Stimulated activated CD4-positive, alpha-beta T cell treated with anti-CD3 and anti-CD28 coated beads, Interleukin-12 subunit alpha, Interleukin-12 subunit beta, amount 100 ng/mL, for 4 hours (primary cell): Measurements from ENCODE around the gene SLX9.
"Not testable (repeated sequence)": the region's sequence is repeated elsewhere in the genome, so short reads cannot be mapped to it uniquely, and the experiment has no call there.

Experiments used
- DNase-seq: peaks from one replicate; pipeline ENCODE4 v3.0.0-alpha.2; 2020

SLX9 gene

DNA sequence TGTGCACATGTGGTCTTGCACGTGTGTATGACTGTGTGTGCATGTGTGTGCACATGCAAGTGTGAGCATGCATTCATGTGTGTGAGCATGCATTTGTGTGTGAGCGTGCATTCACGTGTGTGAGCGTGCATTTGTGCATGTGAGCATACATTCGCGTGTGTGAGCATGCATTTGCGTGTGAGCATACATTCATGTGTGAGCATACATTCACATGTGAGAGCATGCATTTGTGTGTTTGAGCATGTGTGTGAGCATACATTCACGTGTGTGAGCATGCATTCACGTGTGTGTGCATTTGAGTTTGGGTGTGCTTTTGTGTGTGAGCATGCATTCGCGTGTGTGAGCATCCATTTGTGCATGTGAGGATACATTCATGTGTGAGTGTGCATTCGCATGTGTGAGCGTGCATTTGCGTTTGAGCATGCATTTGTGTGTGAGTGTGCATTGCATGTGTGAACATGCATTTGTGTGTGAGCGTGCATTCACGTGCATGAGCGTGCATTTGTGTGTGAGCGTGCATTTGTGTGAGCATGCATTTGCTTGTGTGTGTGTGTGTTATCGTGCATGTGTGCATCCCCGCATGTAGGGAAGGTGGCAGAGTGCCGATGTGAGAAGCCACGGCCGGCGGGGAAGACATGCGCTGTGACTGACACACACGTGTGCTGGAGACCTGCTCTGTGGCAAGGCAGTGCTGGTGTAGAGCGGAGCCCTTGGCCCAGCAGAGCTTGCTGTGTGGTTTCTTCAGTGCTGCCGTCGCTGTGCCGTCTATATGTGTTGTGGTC is 37.4 kb upstream of the SLX9 start:
- no peak for DNase-seq

DNA sequence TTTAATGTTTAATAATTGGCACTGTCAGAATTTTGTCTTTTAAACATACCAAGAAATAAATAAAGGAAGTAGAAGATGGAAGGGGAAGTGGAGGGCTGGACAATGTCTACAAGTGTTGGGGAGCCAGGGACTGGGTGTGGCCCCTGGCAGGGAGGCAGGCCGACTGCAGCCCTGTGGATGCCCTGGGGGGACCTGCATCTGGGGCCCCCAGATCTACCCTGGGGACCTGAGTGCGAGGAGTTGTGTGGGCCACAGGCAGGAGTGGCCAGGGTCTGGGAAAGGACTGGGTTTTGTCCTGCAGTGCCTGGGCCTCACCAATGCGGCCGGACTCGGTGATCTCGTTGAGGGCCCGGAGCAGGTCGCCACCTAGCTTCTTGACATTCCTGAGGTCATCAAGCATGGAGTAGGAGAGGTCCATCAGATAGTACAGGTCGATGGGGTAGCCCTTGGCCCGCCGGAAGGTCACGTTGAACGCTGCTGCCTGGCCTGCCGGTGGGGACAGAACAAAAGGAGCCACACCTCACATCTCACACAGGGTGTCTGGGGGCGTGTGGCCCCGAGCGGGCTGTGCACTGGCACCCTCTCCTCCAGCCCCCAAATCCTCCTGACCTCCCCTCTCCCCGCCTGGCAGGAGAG is 36.7 kb upstream of the SLX9 start:
- no peak for DNase-seq

DNA sequence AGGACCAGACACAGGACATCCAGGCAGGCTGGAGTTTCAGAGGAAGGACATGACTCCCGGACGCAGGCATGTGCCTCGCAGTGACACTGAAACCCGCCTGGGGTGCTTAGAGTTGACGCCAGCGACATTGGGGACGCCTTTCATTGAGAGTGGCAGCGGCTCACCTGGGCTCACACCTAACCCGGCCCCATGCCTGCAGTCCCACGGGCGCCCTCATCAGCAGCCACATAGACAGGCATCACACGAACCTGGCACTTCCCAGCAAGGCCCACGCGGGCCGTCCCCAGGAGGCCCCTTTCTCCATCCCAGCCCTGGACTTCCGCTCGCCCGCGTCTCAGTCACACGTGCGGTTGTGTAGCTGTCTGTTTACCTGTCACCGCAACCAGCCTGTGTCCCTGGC is 36.1 kb upstream of the SLX9 start:
- DNase-seq = no peak

DNA sequence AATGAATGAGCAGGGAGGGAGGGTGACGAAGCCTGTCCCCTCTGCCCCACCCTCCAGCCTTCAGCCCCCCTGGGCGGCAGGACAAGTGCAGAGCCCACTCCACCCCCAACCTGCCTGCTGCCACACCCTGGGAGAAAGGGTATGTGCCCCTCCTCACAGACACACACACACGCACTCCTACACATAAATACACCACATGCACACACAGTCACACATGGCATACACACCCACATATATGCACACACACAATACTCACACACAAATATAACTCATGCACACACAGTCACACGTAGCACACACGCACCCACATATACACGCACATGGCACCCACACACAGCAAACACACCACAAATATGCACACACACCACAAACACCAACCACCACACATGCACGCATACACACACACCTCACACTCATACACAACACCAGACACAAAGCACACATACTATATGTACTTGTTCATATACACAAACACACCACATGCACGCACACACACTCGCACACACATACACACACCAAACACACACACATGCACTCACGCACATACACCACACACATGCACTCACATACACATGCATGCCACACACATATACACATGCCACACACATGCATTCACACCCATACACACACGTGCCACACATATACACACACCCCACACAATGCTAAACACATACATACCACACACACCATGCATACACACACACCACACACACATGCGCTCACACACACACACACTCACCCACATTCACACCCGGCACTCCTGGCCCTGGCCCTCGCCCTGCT is 35.5 kb upstream of the SLX9 start:
- DNase-seq = no peak

DNA sequence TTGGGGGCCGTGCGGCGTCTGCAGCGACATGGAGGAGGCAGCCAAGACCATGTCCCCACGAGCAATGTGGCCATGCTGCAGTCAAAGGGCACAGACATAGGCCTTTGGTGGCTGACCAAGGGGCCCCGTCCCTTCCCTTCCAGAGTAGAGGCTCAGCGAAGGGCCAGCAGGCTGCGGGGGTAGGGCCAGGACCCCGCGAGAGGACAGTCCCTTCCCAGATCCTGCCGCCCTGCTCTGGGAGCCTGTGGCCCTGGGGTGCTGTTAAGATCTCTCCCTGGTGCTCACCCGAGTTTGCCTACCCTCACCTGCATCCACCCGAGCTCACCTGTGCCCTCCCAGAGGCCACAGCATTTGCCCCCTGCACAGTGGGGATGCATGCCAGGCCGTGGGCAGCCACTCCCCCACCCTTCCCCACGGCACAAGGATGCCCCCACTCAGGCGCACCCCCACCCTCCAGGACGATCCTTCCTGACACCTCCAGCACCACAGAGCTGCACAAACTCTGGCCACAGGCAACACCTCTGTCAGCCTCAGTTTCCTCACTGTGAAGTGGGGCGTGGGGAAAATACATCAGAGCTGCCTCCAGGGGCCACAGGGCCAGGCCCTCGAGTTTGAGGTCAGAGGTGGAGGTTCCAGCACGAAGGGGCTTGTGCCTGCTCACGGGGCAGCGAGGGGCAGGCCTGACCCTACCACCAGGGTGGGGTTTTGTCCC is 34.7 kb upstream of the SLX9 start:
- DNase-seq = no peak

DNA sequence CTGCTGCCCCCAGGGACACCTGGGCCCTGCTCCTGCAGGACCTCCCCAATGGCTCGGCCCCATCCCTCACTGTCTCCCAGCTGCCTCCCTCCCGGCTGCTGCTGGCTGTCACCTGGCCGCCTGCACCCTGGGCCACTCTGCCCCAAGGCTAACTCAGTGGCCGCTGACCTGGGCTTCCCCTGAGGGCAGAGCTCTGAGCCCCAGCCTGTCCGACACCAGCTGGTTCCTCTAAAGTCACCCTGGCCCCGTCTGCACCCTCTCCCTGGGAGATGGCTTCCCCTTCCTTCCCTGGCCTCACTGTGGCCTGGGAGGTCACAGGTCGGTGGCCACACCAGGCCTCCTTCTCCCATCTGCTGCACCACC is 34.1 kb upstream of the SLX9 start:
- DNase-seq = no peak

DNA sequence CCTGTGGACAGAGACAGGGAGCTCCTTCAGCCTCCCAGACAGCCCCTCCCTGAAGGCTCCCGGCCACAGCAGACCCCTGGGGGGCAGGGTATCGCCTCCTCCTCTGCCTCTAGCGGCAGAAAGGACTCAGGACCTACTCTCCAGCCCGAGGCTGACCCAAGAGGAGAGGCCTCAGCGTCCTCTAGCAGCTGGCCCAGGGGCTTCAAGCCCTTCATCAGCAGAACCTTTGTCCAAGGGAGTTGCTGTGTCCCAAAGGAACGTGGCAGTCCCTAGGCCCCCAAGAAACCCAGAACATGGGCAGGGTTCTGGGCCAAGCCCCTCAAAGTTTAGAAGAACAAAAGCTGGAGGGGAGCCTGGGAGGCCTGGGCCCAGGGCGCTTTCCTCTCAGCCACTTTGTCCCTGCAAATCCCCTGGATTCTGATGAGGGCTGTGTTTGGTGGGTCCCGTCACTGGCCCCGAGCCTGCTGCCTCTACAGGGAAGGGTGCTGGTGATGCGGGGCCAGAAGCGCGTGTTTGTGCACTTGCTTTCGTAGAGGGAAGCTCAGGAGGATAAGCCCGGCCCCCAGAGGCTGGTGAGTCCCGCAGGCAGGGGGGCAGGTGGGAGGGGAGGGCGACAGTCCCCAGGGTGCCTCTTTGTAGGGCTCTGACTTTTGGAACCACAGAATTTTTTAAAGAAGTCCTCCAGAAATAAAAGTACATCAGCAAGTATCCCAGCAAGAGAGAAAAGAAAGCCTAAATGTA is 32.4 kb upstream of the SLX9 start:
- no peak for DNase-seq

DNA sequence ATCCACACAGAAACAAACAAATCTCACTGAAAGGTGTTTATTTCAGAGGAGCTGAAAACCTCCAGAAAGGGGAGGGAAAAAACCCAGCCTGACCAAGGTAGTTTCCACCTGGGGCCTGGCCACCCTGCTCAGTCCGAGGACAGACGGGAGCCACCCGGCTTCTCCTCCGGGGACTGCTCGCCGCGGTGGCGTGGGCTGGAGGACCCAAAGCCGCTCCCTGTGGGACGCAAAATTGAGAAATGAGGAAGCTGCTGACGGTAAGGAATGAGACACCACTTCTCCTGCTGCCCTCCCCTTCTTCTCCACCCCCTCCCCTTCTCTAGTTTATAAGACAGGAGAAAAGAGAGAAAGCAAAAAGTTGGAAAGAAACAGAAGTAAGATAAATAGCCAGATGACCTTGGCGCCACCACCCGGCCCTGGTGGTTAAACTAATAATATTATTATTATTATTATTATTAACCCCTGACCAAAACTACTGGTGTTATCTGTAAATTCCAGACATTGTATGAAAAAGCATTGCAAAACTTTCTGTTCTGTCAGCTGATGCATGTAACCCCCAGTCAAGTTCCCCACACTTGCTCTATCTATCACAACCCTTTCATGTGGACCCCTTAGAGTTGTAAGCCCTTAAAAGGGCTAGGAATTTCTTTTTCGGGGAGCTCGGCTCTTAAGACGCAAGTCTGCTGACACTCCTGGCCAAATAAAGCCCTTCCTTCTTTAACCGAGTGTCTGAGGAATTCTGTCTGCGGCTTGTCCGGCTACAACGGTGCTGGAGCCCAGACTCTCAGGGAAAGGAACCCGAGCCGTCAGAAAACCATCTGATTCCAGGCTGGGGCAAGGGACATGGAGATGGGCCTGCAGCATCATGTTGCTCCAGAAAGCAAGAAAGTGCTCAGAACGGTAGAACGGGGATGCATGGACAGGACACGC is 31.6 kb upstream of the SLX9 start:
- no peak for DNase-seq

DNA sequence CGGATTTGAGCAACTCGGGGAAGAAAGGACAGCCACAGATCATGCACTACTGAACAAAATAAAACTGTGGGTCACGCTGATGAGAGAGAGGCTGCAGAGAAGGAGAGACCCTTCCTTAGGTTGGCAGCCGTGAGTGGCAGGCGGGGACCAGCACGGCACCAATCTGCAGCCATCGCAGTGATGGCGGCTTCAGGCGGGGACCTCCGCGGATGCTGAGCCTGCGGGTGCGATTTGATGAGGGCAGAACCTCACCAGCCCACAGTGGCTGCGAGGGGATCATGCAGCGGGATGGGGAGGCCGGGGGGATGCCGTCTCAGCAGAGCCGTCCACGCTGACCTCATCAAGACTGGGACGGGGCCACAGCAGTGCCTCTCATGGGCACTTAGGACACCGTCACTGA is 30.9 kb upstream of the SLX9 start:
- DNase-seq = no peak

DNA sequence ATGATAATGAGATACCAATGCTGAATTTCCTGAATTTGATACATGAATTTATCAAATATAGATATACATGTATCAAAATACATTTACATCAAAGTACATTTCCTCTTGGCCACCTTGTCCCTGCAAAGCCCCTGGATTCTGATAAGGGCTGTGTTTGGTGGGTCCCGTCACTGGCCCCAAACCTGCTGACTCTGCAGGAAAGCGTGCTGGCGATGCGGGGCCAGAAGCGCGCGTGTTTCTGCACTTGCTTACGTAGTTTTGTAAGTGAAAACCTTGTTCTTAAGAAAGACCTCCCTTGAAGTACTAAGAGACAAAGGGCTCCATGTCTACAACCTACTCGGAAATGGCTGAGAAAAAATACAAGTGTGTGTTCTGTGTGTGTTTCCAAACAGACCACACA is 30.1 kb upstream of the SLX9 start:
- DNase-seq = no peak

DNA sequence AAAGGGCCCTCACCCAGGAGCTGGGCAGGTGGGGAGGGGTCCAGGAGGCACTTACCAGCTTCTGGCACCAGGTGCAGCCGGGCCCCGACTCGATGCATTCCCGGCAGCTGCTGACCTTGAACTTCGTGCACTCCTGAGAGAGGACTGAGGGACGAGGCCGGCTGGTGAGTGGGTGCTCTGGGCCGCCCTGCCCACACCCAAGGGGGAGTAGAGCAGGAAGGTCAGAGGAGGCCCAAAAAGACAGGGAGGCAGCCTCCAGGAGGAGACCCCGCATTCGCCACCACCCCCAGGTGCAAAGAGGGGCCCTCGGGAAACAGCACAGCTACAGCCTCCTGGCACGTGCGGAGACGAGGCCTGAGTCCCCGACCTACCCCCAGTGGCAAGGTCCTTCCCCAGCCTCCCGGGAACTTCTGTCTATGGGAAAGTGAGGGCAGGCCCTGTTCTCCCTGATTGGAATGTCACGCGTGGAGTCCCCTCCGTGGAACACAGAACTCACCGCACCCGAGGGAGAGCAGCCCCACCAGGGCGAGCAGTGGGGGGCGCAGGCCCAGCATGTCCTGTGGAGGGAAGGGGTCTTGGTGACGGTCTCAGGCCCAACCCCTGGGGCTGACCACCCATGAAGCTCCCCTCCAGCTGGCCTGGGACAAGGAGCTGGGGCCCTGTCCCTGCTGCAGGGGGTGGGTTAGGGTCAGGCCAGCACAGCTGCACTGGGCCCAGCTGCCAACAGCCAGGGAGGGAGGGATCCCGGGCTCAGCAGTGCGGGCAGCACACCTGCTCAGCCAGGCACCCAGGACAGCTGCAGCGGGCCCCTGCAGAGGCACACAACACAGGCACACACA is 29.4 kb upstream of the SLX9 start:
- DNase-seq = no peak

DNA sequence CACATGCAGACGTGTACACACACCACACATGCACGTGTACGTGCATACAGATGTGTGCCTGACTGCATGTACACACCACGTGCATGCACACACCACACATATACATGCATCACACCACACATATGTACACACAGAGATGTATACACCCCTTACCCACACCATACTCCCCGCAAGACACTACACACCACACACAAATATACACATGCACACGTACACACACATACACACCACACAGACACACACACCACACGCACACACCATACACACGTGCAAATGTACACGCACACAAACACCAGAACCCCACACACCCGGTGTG is 28.8 kb upstream of the SLX9 start:
- DNase-seq = no peak

DNA sequence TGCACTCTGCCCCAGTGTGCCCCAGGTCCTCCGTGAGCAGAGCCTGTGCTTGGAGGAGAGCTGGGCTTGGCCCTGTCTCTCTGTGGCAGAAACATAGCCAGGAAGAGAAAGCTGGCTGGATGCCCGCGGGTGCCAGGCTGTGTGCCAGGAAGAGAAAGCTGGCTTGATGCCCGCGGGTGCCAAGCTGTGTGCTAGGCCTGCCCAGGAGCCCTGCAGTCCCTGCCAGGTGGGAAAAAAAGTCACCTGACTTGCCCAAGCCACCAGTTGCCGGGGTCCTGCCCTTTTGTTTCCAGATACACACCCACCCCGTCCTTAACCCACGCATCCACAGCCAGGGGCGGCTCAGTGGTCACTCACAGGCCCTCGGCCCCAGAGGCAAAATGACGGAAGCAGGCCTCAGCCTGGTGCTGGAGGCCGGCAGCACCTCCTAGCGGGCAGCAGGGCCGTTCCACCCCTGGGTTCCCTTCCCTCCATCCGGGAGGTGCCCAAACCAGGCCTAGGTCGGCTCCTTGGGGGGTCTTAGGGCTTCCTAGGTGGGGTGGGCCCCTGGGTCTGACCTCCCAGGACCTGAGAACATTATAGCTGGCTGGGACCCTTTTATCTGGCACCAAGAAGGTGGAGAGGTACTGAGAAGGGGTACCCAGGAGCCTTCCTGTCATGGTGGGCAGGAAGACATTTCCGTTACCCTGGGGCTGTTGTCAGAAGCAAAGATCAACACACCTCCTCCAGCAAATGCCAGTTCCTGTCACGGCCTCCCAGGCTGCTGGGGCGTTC is 28.3 kb upstream of the SLX9 start:
- DNase-seq = peak; percentile 46

DNA sequence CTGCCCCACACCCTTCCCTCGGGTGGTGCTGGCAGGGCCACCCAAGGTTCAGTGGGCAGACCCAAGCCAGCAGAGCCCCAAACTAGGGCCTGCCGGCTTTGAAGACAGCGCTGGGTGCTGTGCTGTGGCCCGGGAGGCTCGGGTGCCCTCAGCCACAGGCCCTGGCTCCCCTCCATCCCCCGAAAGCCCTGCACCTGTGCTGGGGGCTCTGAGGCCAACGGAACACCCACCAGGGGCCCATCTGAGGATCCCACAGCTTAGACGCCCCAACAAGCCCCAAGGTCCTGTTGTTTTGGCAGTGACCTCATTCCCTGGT is 27.7 kb upstream of the SLX9 start:
- no peak for DNase-seq

DNA sequence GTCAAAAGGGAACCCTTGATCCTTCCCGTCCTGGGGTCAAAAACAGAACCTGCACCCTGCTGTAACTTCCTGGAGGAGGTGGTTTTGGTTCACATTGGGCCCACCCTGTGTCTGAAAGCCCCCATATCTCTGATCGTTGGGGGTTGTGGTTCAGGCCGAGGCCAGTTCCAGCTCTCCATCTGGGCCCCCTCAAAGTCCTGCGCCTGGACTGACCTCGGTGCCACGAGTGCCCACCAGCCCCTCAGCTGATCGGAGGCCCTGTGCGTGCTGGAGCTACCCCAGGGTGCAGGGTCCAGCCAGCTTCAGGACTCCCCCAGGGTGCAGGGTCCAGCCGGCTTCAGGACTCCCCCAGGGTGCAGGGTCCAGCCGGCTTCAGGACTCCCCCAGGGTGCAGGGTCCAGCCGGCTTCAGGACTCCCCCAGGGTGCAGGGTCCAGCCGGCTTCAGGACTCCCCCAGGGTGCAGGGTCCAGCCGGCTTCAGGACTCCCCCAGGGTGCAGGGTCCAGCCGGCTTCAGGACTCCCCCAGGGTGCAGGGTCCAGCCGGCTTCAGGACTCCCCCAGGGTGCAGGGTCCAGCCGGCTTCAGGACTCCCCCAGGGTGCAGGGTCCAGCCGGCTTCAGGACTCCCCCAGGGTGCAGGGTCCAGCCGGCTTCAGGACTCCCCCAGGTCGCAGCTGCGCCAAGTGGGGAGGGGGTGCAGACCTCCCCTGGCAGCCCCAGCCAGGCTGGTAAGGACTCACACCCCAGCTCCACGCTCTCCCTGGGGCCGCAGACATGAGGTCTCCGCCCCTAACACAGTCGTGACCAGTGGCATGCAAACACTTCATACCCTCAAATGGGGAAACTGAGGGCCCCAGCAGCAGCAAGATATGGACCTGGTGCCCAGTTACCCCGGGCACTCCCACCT is 27.1 kb upstream of the SLX9 start:
- DNase-seq = not testable (repeated sequence)

DNA sequence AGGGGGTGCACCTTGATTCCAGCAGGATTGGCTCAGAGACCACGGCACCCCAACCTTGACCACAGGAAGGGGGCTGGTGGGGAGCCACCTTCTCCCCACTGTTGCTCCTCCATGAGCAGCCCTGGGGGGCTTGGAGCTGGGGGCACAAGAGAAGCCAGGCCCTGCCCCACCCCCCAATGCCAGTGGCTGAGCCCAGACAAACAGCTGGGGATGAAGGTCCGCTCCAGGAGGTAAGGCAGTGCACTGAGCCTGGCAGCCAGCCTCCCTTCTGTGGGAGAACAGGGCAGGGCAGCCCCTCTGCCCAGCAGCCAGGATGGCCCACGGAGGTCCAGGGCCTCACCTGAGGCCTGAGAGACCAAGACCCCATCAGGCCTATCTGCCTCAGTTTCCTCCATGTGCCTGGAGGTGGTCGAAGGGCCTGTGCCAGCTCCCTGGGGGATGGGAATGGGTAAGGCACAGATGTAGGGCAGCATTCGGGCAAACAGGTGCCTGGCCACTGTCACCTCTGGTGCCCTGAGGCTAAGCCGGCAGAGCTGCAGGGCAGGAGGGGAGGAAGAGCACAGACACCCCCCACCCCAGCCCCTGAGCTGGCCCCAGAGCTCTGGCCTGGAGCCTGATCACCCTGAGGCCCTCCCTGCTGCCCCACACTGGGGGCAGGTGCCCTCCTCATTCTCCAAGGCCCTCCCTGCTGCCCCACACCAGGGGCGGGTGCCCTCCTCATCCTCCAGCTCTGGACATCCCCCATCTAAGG is 26.2 kb upstream of the SLX9 start:
- no peak for DNase-seq

DNA sequence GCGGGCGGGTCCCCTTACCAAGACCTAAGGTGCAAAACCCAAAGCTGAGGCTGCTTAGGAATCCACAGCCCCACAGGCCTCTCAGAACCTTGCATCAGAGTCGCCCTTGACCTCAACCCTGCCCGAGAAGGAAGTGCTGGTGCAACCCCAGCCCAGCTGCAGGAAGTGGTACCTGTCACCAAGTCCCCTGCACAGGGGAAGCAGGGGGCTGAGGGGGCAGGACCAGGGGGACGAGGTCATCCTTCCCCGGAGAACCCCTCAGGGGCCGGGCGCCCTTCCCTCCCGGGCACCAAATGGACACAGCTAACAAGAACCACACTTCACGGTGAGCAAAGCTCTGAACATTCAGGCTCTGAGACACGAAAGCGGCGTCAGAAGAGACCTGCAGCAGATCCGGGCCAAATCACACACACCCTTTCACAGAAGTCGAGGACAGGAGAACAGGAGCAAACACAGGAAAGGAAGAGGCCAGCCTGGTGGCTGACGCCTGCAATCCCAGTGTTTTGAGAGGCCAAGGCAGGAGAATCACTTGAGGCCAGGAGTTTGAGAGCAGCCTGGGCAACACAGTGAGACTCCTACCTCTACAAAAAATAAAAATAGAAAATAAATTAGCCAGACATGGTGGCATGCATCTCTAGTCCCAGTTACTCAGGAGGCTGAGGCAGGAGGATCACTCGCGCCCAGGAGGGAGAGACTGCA is 25.5 kb upstream of the SLX9 start:
- DNase-seq = peak; percentile 41

DNA sequence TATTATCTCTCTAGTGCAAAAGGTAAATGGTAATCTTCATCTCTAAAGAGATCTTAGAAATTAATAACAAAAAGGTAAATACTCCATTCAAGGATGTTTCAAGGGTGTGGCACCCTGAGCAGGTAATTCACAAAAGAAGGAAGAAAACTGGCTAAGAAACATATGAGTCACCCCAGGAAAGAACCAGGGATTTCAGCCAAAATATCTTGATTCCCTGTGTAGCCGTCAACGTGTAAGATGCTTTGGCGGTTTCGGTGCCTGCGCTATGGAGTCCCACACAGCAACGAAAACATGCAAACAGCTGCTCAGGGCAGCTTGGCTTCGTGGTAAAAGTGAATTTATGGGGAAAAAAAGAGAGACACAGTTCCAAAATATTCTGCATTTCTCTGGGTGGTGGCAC is 22.9 kb upstream of the SLX9 start:
- no peak for DNase-seq
